Heart right ventricle (tissue), 16 donors: ENCODE data around the gene MEX3A. TPM values are rescaled to one million over a fixed set of nuclear protein-coding genes. Genes with fewer than 3 reads are reported as not detected.
A peak's percentile ranks its signal among the peaks of the same experiment; 100 is the strongest.
"Not testable (repeated sequence)": the region's sequence is repeated elsewhere in the genome, so short reads cannot be mapped to it uniquely, and the experiment has no call there.

Source experiments
- ATAC-seq, 8 donors: fragments of 200-7000 bp; cut with Tn5 transposase; one replicate each; pipeline ENCODE4 v1.9.1; 2020; ENCODE audit warnings: mild to moderate bottlenecking in 8 of 8, moderate library complexity in 8 of 8, moderate number of reproducible peaks in 1 of 8
- DNase-seq, 2 donors: peaks; one replicate each; pipeline ENCODE4 v3.0.0-alpha.2; 2020
- H3K27ac ChIP-seq, 10 donors: fragments of 200-600 bp; sonication (generic) in 2 of 10; one replicate each; pipeline versions ENCODE4 v1.5.0 to v1.8.0; 2020 to 2022; ENCODE audit warnings: mild to moderate bottlenecking in 3 of 10
- H3K27me3 ChIP-seq, 7 donors: fragments of 200-600 bp; one replicate each; pipeline ENCODE4 v1.8.0; 2021 to 2022; ENCODE audit warnings: mild to moderate bottlenecking in 2 of 7
- H3K36me3 ChIP-seq, 9 donors: fragments of 200-600 bp; sonication (generic) in 1 of 9; one replicate each; pipeline versions ENCODE4 v1.5.0 to v1.8.0; 2020 to 2022; ENCODE audit warnings: mild to moderate bottlenecking in 2 of 9
- H3K4me1 ChIP-seq, 9 donors: fragments of 200-600 bp; sonication (generic) in 1 of 9; one replicate each; pipeline versions ENCODE4 v1.5.0 to v1.8.0; 2020 to 2022; ENCODE audit warnings: mild to moderate bottlenecking in 4 of 9
- H3K4me3 ChIP-seq, 10 donors: fragments of 200-600 bp; sonication (generic) in 2 of 10; one replicate each; pipeline versions ENCODE4 v1.5.0 to v1.8.0; 2020 to 2022; ENCODE audit warnings: mild to moderate bottlenecking in 7 of 10, moderate library complexity in 2 of 10
- H3K9me3 ChIP-seq, 11 donors: fragments of 200-600 bp in 10 of 11; sonication (generic) in 2 of 11; one replicate each; pipeline versions ENCODE4 v1.5.0 to v1.8.0; 2013 to 2022; ENCODE audit warnings: mild to moderate bottlenecking in 2 of 11, control low read depth in 1 of 11, moderate library complexity in 1 of 11
- WGBS, 2 donors: extraction: QIAGEN DNeasy Blood & Tissue Kit; methylation state at CpG; one replicate each; pipeline ENCODE4 v1.1.7; 2013; ENCODE audit warnings: inconsistent platforms in 1 of 2; 5-methylcytosine and 5-hydroxymethylcytosine counted together
- intact Hi-C, 10 donors: fragments of 100-400 bp; cut with DNase I; formaldehyde crosslinking; loops; one replicate each; pipeline versions ENCODE4 v1.11.1 to v1.14.2; 2022
- polyA plus RNA-seq, 2 donors: library from polyadenylated mRNA; stranded (reverse); fragments of 200-250 nt; gene quantifications; one replicate each; pipeline ENCODE4 v1.2.3, GENCODE V29; 2013
- total RNA-seq, 10 donors: library from RNA; stranded (reverse); fragmentation: NEBNext Ultra II Directional in 3 of 10; extraction: Animal tissue kit (Norgen Biotek cat#: 25700) in 3 of 10; gene quantifications; one replicate each; pipeline versions ENCODE4 v1.2.1 to v1.2.4, GENCODE V29; 2021 to 2023
- TF ChIP-seq, protein P1 (sequence below), 9 donors: fragments of 200-600 bp; sonication (generic) in 2 of 9; IDR thresholded peaks; one replicate each; pipeline versions ENCODE4 v1.5.0 to v1.8.0; 2021 to 2022; ENCODE audit warnings: antibody characterized with exemption in 9 of 9, mild to moderate bottlenecking in 5 of 9, moderate library complexity in 1 of 9
- donor health status: Arrhythmogenic right ventricular cardiomyopathy.
- donor health status: ischemic (EF 13 %, LVEDD 7.1; RV severe dilation, severe dysfunction).
- donor health status: healthy with polysubstance abuse.
- donor health status: DM: no; HTN: yes; CAD: no.
- donor health status: DM: no; HTN: no; CAD: no.
- donor health status: ischemic (EF 25% LVEDD 6.9; RV normal size, moderate dysfunction).
- donor health status: ischemic (EF 25% LVEDD 5.7; RV mildly dilated, moderate dysfunction).
- donor health status: healthy.
- donor health status: DM: yes; HTN: yes; CAD: no.
- donor health status: Ischemic cardiomyopathy.
- donor health status: ischemic (EF 35%, LVEDD 5.7; RV mildly dilated, moderate dysfunction).
- donor health status: nonischemic (EF 11% LVEDD 7.7; RV severe dilation, severe dysfunction).
- donor health status: DM: yes; HTN: yes; CAD: no.
- donor health status: PGD.
- donor health status: ischemic (EF 29% LVEDD 5.4; RV normal size, mild dysfunction).
- donor health status: nonischemic (EF 23%, LVEDD 6.1; RV moderate dilation, normal function).

The MEX3A gene
- total and polyA plus RNA-seq, 12 donors, result 0.09 to 0.31 (median 0.19) TPM

GRCh38 chr1:156123356-156124196, 41.3 kb upstream of the MEX3A start:
- WGBS, 2 donors, result 4% methylated on average over 14 of the region's 14 CpGs
- Histone ChIP-seq H3K4me3 (peak overlapping the region in 9 of 10 donors; percentile 18 to 99 (median 86)), H3K9me3 (no peaks in the 10 kb centered on the region), H3K36me3 (peaks cover 0 to 19% (median 0%) of the 10 kb centered on the region in 9 donors), H3K4me1 (peaks cover 66 to 100% (median 99%) of the 10 kb centered on the region in 9 donors), H3K27me3 (no peaks in the 10 kb centered on the region), H3K27ac (peak overlapping the region; percentile 90 to 100 (median 98))
- TF ChIP-seq, protein P1, sequence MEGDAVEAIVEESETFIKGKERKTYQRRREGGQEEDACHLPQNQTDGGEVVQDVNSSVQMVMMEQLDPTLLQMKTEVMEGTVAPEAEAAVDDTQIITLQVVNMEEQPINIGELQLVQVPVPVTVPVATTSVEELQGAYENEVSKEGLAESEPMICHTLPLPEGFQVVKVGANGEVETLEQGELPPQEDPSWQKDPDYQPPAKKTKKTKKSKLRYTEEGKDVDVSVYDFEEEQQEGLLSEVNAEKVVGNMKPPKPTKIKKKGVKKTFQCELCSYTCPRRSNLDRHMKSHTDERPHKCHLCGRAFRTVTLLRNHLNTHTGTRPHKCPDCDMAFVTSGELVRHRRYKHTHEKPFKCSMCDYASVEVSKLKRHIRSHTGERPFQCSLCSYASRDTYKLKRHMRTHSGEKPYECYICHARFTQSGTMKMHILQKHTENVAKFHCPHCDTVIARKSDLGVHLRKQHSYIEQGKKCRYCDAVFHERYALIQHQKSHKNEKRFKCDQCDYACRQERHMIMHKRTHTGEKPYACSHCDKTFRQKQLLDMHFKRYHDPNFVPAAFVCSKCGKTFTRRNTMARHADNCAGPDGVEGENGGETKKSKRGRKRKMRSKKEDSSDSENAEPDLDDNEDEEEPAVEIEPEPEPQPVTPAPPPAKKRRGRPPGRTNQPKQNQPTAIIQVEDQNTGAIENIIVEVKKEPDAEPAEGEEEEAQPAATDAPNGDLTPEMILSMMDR (IDR thresholded peaks at IDR 0.05), result peak in 5 of 9 donors; percentile 29 to 54 (median 33)
- DNase-seq, result peak; percentile 96
- ATAC-seq, result peak; percentile 71 to 87 (median 80)
- intact Hi-C loops, result loop anchor here in 1 of 10 donors (2.0 kb wide), 1 partner anchor 17 kb away; no protein-coding TSS in a partner anchor

DNA sequence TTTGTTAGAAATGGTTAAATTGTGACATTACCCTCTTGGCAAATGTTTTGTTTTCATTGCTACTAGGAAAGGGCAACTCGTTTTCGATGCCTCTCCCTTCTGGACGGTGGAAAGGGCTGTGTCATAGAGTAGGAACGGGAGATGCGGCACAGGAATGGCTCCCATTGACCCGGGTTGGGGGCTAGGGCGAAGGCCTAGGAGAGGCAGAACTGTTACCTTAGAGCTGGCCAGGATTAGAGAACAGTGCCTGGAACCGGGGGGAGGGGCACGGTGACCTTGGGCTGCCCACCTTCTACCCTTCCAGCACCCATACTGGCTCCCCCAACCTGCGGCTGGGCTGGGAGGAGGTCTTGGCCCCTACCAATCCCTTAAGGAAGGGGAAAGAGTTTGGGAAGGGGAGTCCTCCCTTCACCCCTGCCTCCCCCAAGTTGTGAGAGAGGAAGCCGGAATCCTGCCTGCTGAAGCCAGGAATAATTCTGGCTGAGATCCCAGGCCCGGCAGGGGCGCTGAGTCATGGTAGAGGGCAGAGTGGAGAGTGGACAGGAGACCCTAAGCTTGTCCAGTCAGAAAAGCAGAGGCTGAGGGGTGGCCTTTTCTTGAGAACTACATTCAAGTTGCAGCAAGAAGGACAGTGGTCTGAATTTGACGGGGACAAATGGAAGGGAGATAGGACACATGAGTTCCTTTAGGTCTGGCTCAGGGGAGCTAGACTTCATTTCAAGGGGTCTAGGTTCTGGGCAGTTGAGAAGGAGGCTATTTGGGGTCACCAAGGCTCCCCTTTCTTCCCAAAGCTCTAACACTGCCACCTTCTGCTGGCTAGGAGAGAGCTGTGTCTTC, 40.5 kb upstream of the MEX3A start:
- H3K9me3 ChIP-seq, result no peaks in the 10 kb centered on the region
- peak overlapping the region; percentile 1 to 99 (median 60) for H3K4me3 ChIP-seq
- 5 to 9% methylated on average over 14 of the region's 14 CpGs for WGBS, 2 donors
- H3K36me3 ChIP-seq, result peaks cover 0 to 26% (median 0%) of the 10 kb centered on the region in 9 donors
- no peaks in the 10 kb centered on the region for H3K27me3 ChIP-seq
- intact Hi-C loops, result loop anchor here in 1 of 10 donors (2.0 kb wide), 1 partner anchor 16 kb away; no protein-coding TSS in a partner anchor
- peak overlapping the region; percentile 90 to 100 (median 98) for H3K27ac ChIP-seq
- DNase-seq, result peak; percentile 84 to 92
- peak; percentile 35 to 73 (median 52) for ATAC-seq
- H3K4me1 ChIP-seq, result peaks cover 64 to 100% (median 99%) of the 10 kb centered on the region in 9 donors
- TF ChIP-seq, protein P1 (IDR thresholded peaks at IDR 0.05), result no peak

GRCh38 chr1:156122086-156122485, 39.8 kb upstream of the MEX3A start:
- DNase-seq (no peak), ATAC-seq (no peak)
- Histone ChIP-seq H3K27me3 (no peaks in the 10 kb centered on the region), H3K4me1 (peaks cover 63 to 100% (median 99%) of the 10 kb centered on the region in 9 donors), H3K27ac (peak overlapping the region; percentile 90 to 100 (median 98)), H3K4me3 (peak overlapping the region in 9 of 10 donors; percentile 1 to 99 (median 86)), H3K36me3 (peaks cover 0 to 30% (median 0%) of the 10 kb centered on the region in 9 donors), H3K9me3 (no peaks in the 10 kb centered on the region)
- 28 to 47% methylated on average over 4 of the region's 4 CpGs for WGBS, 2 donors
- TF ChIP-seq, protein P1 (IDR thresholded peaks at IDR 0.05), result no peak
- intact Hi-C loops, result loop anchor here in 1 of 10 donors (2.0 kb wide), 1 partner anchor 15 kb away; no protein-coding TSS in a partner anchor

DNA sequence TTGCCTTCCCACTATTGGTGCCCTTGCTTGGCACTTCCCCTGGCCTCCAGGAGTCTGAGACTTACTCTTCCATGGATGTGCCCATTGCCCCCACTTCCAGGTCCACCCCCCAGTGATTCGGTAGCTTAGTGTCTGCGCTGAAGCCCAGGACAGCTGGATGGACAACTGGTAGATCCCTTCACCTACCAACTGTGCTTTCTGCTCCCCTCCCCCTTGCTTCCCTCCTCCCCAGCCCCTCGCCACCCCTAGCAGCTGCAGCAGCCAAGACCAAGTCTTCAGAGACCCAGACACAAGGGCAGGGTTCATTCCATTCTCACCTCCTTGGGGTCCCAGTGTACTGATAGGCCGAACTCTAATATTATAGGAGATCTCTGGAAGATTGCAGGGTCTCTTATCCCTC, 39.2 kb upstream of the MEX3A start:
- Histone ChIP-seq H3K4me1 (peaks cover 57 to 100% (median 99%) of the 10 kb centered on the region in 9 donors), H3K4me3 (peak overlapping the region in 8 of 10 donors; percentile 20 to 99 (median 88)), H3K9me3 (no peaks in the 10 kb centered on the region), H3K27ac (peak overlapping the region; percentile 90 to 100 (median 98)), H3K36me3 (peaks cover 0 to 30% (median 0%) of the 10 kb centered on the region in 9 donors), H3K27me3 (no peaks in the 10 kb centered on the region)
- ATAC-seq (no peak), DNase-seq (no peak)
- TF ChIP-seq, protein P1 (IDR thresholded peaks at IDR 0.05), result no peak
- intact Hi-C loops, result no loop called here
- WGBS, 2 donors, result 62 to 66% methylated on average over 4 of the region's 4 CpGs

- DNase-seq, H3K27me3 ChIP-seq, H3K9me3 ChIP-seq, intact Hi-C loops, ATAC-seq: not testable (repeated sequence)
- Histone ChIP-seq H3K4me1 (peaks cover 53 to 100% (median 96%) of the 10 kb centered on the region in 9 donors), H3K4me3 (peak overlapping the region in 7 of 10 donors; percentile 86 to 99 (median 95)), H3K27ac (peak overlapping the region; percentile 7 to 100 (median 98)), H3K36me3 (peaks cover 0 to 30% (median 0%) of the 10 kb centered on the region in 9 donors)
- WGBS, 2 donors, result 25 to 29% methylated on average over 4 of the region's 4 CpGs
Observed at GRCh38 chr1:156121005-156121404, 38.7 kb upstream of the MEX3A start.
